OCI-LY7 (cell line): Measurements from ENCODE around the gene NECAB2. TPM values are rescaled to one million over a fixed set of nuclear protein-coding genes. Genes with fewer than 3 reads are reported as not detected.

Experiments
- BruUV-seq: library from RNA; stranded (reverse); fragments of 400-500 nt; replicated peaks from 2 replicates; lab custom pipeline; 2021; lab: Mats Ljungman, UMichigan
- CTCF ChIA-PET: fragments of 300-600 bp; sonication (Branson Sonifier 250); formaldehyde crosslinking; loops from one replicate; lab custom pipeline; 2022; ENCODE audit warnings: antibody characterized with exemption; ENCODE audit not compliant: unreplicated experiment; lab: Charles Lee
- POLR2A ChIA-PET: fragments of 300-600 bp; sonication (Branson Sonifier 250); formaldehyde crosslinking; loops from one replicate; lab custom pipeline; 2022; ENCODE audit warnings: antibody characterized with exemption; lab: Charles Lee
- DNase-seq: peaks from one replicate; pipeline ENCODE4 v3.0.0-alpha.2; 2015; ENCODE audit warnings: low spot score
- H2AFZ ChIP-seq: fragments of 200-600 bp; sonication (generic), shearing (Covaris generic); 2 replicates; pipeline ENCODE4 v1.6.1; 2014; ENCODE audit warnings: mild to moderate bottlenecking, antibody characterized with exemption, low read length, moderate library complexity
- H3K27ac ChIP-seq: fragments of 200-600 bp; sonication (generic); 2 replicates; pipeline ENCODE4 v1.5.1; 2014; ENCODE audit warnings: mixed run types, low read depth, mild to moderate bottlenecking, moderate library complexity, low read length, inconsistent platforms; ENCODE audit not compliant: poor library complexity, severe bottlenecking
- H3K36me3 ChIP-seq: fragments of 200-600 bp; sonication (generic); 2 replicates; pipeline ENCODE4 v1.6.1; 2014; ENCODE audit warnings: mild to moderate bottlenecking, antibody characterized with exemption, low read length, moderate library complexity, mixed read lengths; ENCODE audit not compliant: insufficient read depth
- H3K4me1 ChIP-seq: fragments of 200-600 bp; sonication (generic); 2 replicates; pipeline ENCODE4 v1.5.1; 2014; ENCODE audit warnings: mild to moderate bottlenecking, low read length; ENCODE audit not compliant: insufficient read depth, poor library complexity, severe bottlenecking
- H3K4me2 ChIP-seq: fragments of 200-600 bp; sonication (generic); 2 replicates; pipeline ENCODE4 v1.6.1; 2014; ENCODE audit warnings: mild to moderate bottlenecking, low read length
- H3K4me3 ChIP-seq: fragments of 200-600 bp; sonication (generic); 2 replicates; pipeline ENCODE4 v1.5.1; 2014; ENCODE audit warnings: mild to moderate bottlenecking, low read depth, low read length; ENCODE audit not compliant: poor library complexity, severe bottlenecking
- H3K79me2 ChIP-seq: fragments of 200-600 bp; sonication (generic); 2 replicates; pipeline ENCODE4 v1.6.1; 2016; ENCODE audit warnings: low read depth, mild to moderate bottlenecking, low read length, moderate library complexity, mixed read lengths; ENCODE audit not compliant: insufficient read depth
- H3K9me2 ChIP-seq: fragments of 200-600 bp; sonication (generic); 2 replicates; pipeline ENCODE4 v1.6.1; 2016; ENCODE audit warnings: mild to moderate bottlenecking, low read length, mixed read lengths; ENCODE audit not compliant: insufficient read depth
- H3K9me3 ChIP-seq: fragments of 200-600 bp; sonication (generic); 2 replicates; pipeline ENCODE4 v1.6.1; 2014; ENCODE audit warnings: mild to moderate bottlenecking, mixed run types, low read length, mixed read lengths
- H4K20me1 ChIP-seq: fragments of 200-600 bp; sonication (generic); 2 replicates; pipeline ENCODE4 v1.6.1; 2014; ENCODE audit warnings: mild to moderate bottlenecking, antibody characterized with exemption, low read length, moderate library complexity, mixed read lengths; ENCODE audit not compliant: insufficient read depth
- CTCF ChIP-seq: fragments of 200-600 bp; sonication (generic); conservative IDR thresholded peaks from 2 replicates; pipeline ENCODE4 v1.5.1; 2014; ENCODE audit warnings: mild to moderate bottlenecking, antibody characterized with exemption, low read length, moderate library complexity, mixed read lengths
- EZH2phosphoT487 ChIP-seq: fragments of 200-600 bp; sonication (generic); IDR thresholded peaks from 2 replicates; pipeline ENCODE4 v1.6.1; 2018; ENCODE audit warnings: low read depth, borderline replicate concordance, mild to moderate bottlenecking, mixed run types, antibody characterized with exemption, low read length, moderate library complexity, mixed read lengths
- intact Hi-C: fragments of 100-400 bp; cut with micrococcal nuclease; formaldehyde crosslinking; loops from one replicate; pipeline ENCODE4 v1.10.0; 2022; ENCODE audit not compliant: unreplicated experiment
- small RNA-seq: library from RNA; depleted of rRNA; stranded (forward); fragments of <200 nt; gene quantifications from one replicate; pipeline ENCODE3, GENCODE V24; 2014
- total RNA-seq, 2 experiments: library from RNA; depleted of rRNA in 1 of 2; stranded (reverse); fragments of >200 nt in 1 of 2; shearing (Covaris generic) in 1 of 2; gene quantifications; 2 replicates each; pipeline ENCODE4 v1.2.3, GENCODE V29; 2014 to 2022

NECAB2 gene
- total RNA-seq, 2 experiments from 2014 or later: not detected

- DNase-seq: no peak
- no TSS peak for BruUV-seq
- ChIA-PET CTCF (no interaction called here), POLR2A (no interaction called here)
- no peak overlapping the region for H2AFZ ChIP-seq
- H3K9me2 ChIP-seq: no peaks in the 10 kb centered on the region
- no peaks in the 10 kb centered on the region for H3K79me2 ChIP-seq
- H4K20me1 ChIP-seq: no peaks in the 10 kb centered on the region
- no peak for TF ChIP-seq EZH2phosphoT487
- no peak for TF ChIP-seq CTCF
- H3K36me3 ChIP-seq: peaks cover 34% of the 10 kb centered on the region
- H3K4me2 ChIP-seq: no peak overlapping the region
- H3K9me3 ChIP-seq: no peaks in the 10 kb centered on the region
- no peak overlapping the region for H3K4me3 ChIP-seq
- H3K4me1 ChIP-seq: no peaks in the 10 kb centered on the region
- intact Hi-C loops: no loop called here
- no peak overlapping the region for H3K27ac ChIP-seq
Measured at GRCh38 chr16:84050316-84050715, 82.3 kb downstream of the NECAB2 start.

- Histone ChIP-seq H3K4me1 (no peaks in the 10 kb centered on the region), H3K4me2 (no peak overlapping the region), H2AFZ (no peak overlapping the region), H3K79me2 (no peaks in the 10 kb centered on the region), H3K9me2 (no peaks in the 10 kb centered on the region), H3K4me3 (no peak overlapping the region), H3K36me3 (peaks cover 48% of the 10 kb centered on the region), H3K9me3 (no peaks in the 10 kb centered on the region), H4K20me1 (no peaks in the 10 kb centered on the region), H3K27ac (no peak overlapping the region)
- POLR2A ChIA-PET: interaction anchor here (1.1 kb wide), 1 partner anchor 16 kb away, joined by 3 read pairs; no protein-coding TSS in a partner anchor
- no TSS peak for BruUV-seq
- DNase-seq: no peak
- CTCF ChIA-PET: interaction anchor here (1.1 kb wide), 1 partner anchor 38 kb away, joined by 3 read pairs; no protein-coding TSS in a partner anchor
- TF ChIP-seq EZH2phosphoT487 (no peak), CTCF (no peak)
- intact Hi-C loops: no loop called here
Measured at GRCh38 chr16:84052071-84052622, 84.1 kb downstream of the NECAB2 start.

Small RNA genes within 50 kb of the gene (small RNA-seq; reads per million reads assigned to genes)
- gene RNA5SP432: 0.16 reads per million

Other genes starting within 250 kb of the NECAB2 start
- 131 and 150 TPM in 2 replicates for gene HSBP1, start 160.3 kb upstream of the NECAB2 start, total RNA-seq (2014; rRNA removed; shearing (Covaris generic))
- gene HSBP1, start 160.3 kb upstream of the NECAB2 start, total RNA-seq (2022): 104 and 105 TPM in 2 replicates
- gene MLYCD, start 69.1 kb upstream of the NECAB2 start, total RNA-seq (2014; rRNA removed; shearing (Covaris generic)): 3.2 and 3.5 TPM in 2 replicates
- 10.9 and 11.1 TPM in 2 replicates for gene MLYCD, start 69.1 kb upstream of the NECAB2 start, total RNA-seq (2022)
- gene OSGIN1, start 15.0 kb upstream of the NECAB2 start, total RNA-seq (2014; rRNA removed; shearing (Covaris generic)): 0.28 and 0.41 TPM in 2 replicates
- 1.0 and 2.0 TPM in 2 replicates for gene OSGIN1, start 15.0 kb upstream of the NECAB2 start, total RNA-seq (2022)
- not detected in 2 replicates for gene SLC38A8, start 74.6 kb downstream of the NECAB2 start, total RNA-seq (2014; rRNA removed; shearing (Covaris generic))
- gene SLC38A8, start 74.6 kb downstream of the NECAB2 start, total RNA-seq (2022): not detected in 2 replicates
- gene MBTPS1, start 148.7 kb downstream of the NECAB2 start, total RNA-seq (2014; rRNA removed; shearing (Covaris generic)): 39.4 and 49.6 TPM in 2 replicates
- 65.2 and 71.8 TPM in 2 replicates for gene MBTPS1, start 148.7 kb downstream of the NECAB2 start, total RNA-seq (2022)
- 15.4 and 16.3 TPM in 2 replicates for gene HSDL1, start 176.9 kb downstream of the NECAB2 start, total RNA-seq (2014; rRNA removed; shearing (Covaris generic))
- gene HSDL1, start 176.9 kb downstream of the NECAB2 start, total RNA-seq (2022): 25.1 and 26.9 TPM in 2 replicates
- gene DNAAF1, start 177.1 kb downstream of the NECAB2 start, total RNA-seq (2014; rRNA removed; shearing (Covaris generic)): 0.08 TPM in 1 of 2 replicates, not detected in the other
- 0.24 and 0.34 TPM in 2 replicates for gene DNAAF1, start 177.1 kb downstream of the NECAB2 start, total RNA-seq (2022)
- gene TAF1C, start 218.8 kb downstream of the NECAB2 start, total RNA-seq (2014; rRNA removed; shearing (Covaris generic)): 27.4 and 64.6 TPM in 2 replicates
- gene TAF1C, start 218.8 kb downstream of the NECAB2 start, total RNA-seq (2022): 62.5 and 66.1 TPM in 2 replicates
- gene ADAD2, start 222.9 kb downstream of the NECAB2 start, total RNA-seq (2014; rRNA removed; shearing (Covaris generic)): not detected in 2 replicates
- gene ADAD2, start 222.9 kb downstream of the NECAB2 start, total RNA-seq (2022): not detected in 2 replicates